Bronchial epithelial cell (primary cell): ENCODE results near the gene SAMHD1. TPM values are rescaled to one million over a fixed set of nuclear protein-coding genes. Genes with fewer than 3 reads are reported as not detected.
"Not testable (repeated sequence)": the region's sequence is repeated elsewhere in the genome, so short reads cannot be mapped to it uniquely, and the experiment has no call there.

Experiments used
- DNase-seq: peaks from one replicate; pipeline ENCODE4 v3.0.0-alpha.2; 2010; ENCODE audit warnings: low read depth
- FAIRE-seq: peaks from 2 replicates; lab custom pipeline; 2011; peaks lifted over from hg19 to GRCh38; lab: Jason Lieb, UNC
- H3K27me3 ChIP-seq: 2 replicates; pipeline ENCODE4 v1.5.1; 2011; ENCODE audit warnings: low read length; ENCODE audit not compliant: control insufficient read depth, insufficient read depth
- H3K36me3 ChIP-seq: 2 replicates; pipeline ENCODE4 v1.5.1; 2011; ENCODE audit warnings: low read length; ENCODE audit not compliant: control insufficient read depth, insufficient read depth
- H3K4me3 ChIP-seq: 2 replicates; pipeline ENCODE4 v1.5.1; 2011; ENCODE audit warnings: mild to moderate bottlenecking, low read depth, low read length, control low read depth
- CTCF ChIP-seq: IDR thresholded peaks from 2 replicates; pipeline ENCODE4 v1.5.1; 2011; ENCODE audit warnings: mild to moderate bottlenecking, moderate library complexity, low read length, control low read depth, inconsistent platforms; ENCODE audit not compliant: insufficient read depth, severe bottlenecking
- total RNA-seq: library from RNA; depleted of rRNA; stranded (reverse); fragments of >200 nt; gene quantifications from 2 replicates; pipeline ENCODE4 v1.2.1, GENCODE V29; 2014

The SAMHD1 gene
- total RNA-seq, 1 donor from 2014 or later: 1.8 TPM

- Histone ChIP-seq H3K4me3 (no peak overlapping the region), H3K27me3 (no peaks in the 10 kb centered on the region), H3K36me3 (no peaks in the 10 kb centered on the region)
- DNase-seq (no peak), FAIRE-seq (no peak)
- no peak for TF ChIP-seq CTCF
These were observed 18.1 kb upstream of the SAMHD1 start for GRCh38 chr20:36969478-36970186.

GRCh38 chr20:36969051-36969450, 17.5 kb upstream of the SAMHD1 start:
- H3K27me3 ChIP-seq: no peaks in the 10 kb centered on the region
- TF ChIP-seq CTCF: no peak
- H3K4me3 ChIP-seq: no peak overlapping the region
- no peaks in the 10 kb centered on the region for H3K36me3 ChIP-seq
- DNase-seq (no peak), FAIRE-seq (no peak)

- FAIRE-seq: no peak
- no peak for DNase-seq
- no peak overlapping the region for H3K4me3 ChIP-seq
- no peak for TF ChIP-seq CTCF
- H3K36me3 ChIP-seq: no peaks in the 10 kb centered on the region
- no peaks in the 10 kb centered on the region for H3K27me3 ChIP-seq
These were observed 16.1 kb upstream of the SAMHD1 start for GRCh38 chr20:36967636-36968035.

GRCh38 chr20:36966965-36967364, 15.5 kb upstream of the SAMHD1 start:
- not testable (repeated sequence) for H3K27me3 ChIP-seq, H3K4me3 ChIP-seq, DNase-seq, H3K36me3 ChIP-seq, FAIRE-seq

- FAIRE-seq, H3K4me3 ChIP-seq: not testable (repeated sequence)
These were observed 10.9 kb upstream of the SAMHD1 start for GRCh38 chr20:36962354-36962941.

GRCh38 chr20:36959242-36959641, 7.7 kb upstream of the SAMHD1 start:
- Histone ChIP-seq H3K27me3 (no peaks in the 10 kb centered on the region), H3K4me3 (no peak overlapping the region), H3K36me3 (no peaks in the 10 kb centered on the region)
- DNase-seq (no peak), FAIRE-seq (no peak)
- no peak for TF ChIP-seq CTCF

More at GRCh38 chr20:36962354-36962941, 10.9 kb upstream of the SAMHD1 start:
- H3K27me3 ChIP-seq, H3K36me3 ChIP-seq, DNase-seq: not testable (repeated sequence)
